Mesenchymal stem cell (in vitro differentiated cells and primary cell): ENCODE measurements around the gene LYRM9.

Experiments
- DNase-seq: peaks from one replicate; pipeline ENCODE4 v3.0.0-alpha.2; 2013
- H2AFZ ChIP-seq: one replicate; pipeline ENCODE4 v1.6.1; 2013; ENCODE audit warnings: low read depth, mild to moderate bottlenecking, control low read depth, inconsistent platforms, low read length, moderate library complexity
- H2AK5ac ChIP-seq: 2 replicates; pipeline ENCODE4 v1.6.1; 2013; ENCODE audit warnings: low read length, moderate library complexity, mild to moderate bottlenecking, inconsistent platforms; ENCODE audit not compliant: severe bottlenecking
- H2BK120ac ChIP-seq: one replicate; pipeline ENCODE4 v1.6.1; 2013; ENCODE audit warnings: low read depth, mild to moderate bottlenecking, inconsistent platforms, low read length, moderate library complexity
- H2BK12ac ChIP-seq, 2 experiments: one replicate each; pipeline ENCODE4 v1.6.1; 2013; ENCODE audit warnings: inconsistent platforms in 2 of 2, low read length in 2 of 2, mild to moderate bottlenecking in 2 of 2, moderate library complexity in 2 of 2, control low read depth in 1 of 2
- H2BK15ac ChIP-seq: one replicate; pipeline ENCODE4 v1.6.1; 2013; ENCODE audit warnings: mild to moderate bottlenecking, low read depth, inconsistent platforms; ENCODE audit not compliant: poor library complexity, severe bottlenecking
- H2BK5ac ChIP-seq: 2 replicates; pipeline ENCODE4 v1.6.1; 2013; ENCODE audit warnings: low read depth, mild to moderate bottlenecking, low read length, control low read depth, inconsistent platforms; ENCODE audit not compliant: poor library complexity, severe bottlenecking
- H3K14ac ChIP-seq, 2 experiments: one replicate each; pipeline ENCODE4 v1.6.1; 2013; ENCODE audit warnings: inconsistent platforms in 2 of 2, low read length in 2 of 2, control low read depth in 1 of 2, mild to moderate bottlenecking in 1 of 2, moderate library complexity in 1 of 2
- H3K18ac ChIP-seq, 2 experiments: one replicate each; pipeline ENCODE4 v1.6.1; 2013; ENCODE audit warnings: inconsistent platforms in 2 of 2, low read length in 2 of 2, control low read depth in 1 of 2, low read depth in 1 of 2, mild to moderate bottlenecking in 1 of 2
- H3K23ac ChIP-seq, 2 experiments: one replicate each; pipeline ENCODE4 v1.6.1; 2013; ENCODE audit warnings: inconsistent platforms in 2 of 2, low read length in 2 of 2, mild to moderate bottlenecking in 2 of 2, moderate library complexity in 2 of 2, control low read depth in 1 of 2
- H3K27ac ChIP-seq: 2 replicates; pipeline ENCODE4 v1.5.1; 2013; ENCODE audit warnings: mild to moderate bottlenecking, moderate library complexity, low read length, control low read depth, inconsistent platforms; ENCODE audit not compliant: poor library complexity, severe bottlenecking
- H3K27me3 ChIP-seq, 2 experiments: 2 replicates each; pipeline versions ENCODE4 v1.6.1 to v1.7.0; 2013; ENCODE audit warnings: low read length in 2 of 2, mild to moderate bottlenecking in 2 of 2, moderate library complexity in 2 of 2, control low read depth in 1 of 2, inconsistent platforms in 1 of 2; ENCODE audit not compliant: control insufficient read depth in 1 of 2, insufficient read depth in 1 of 2
- H3K36me3 ChIP-seq, 2 experiments: 2 replicates each; pipeline versions ENCODE4 v1.6.1 to v1.7.0; 2013; ENCODE audit warnings: low read length in 2 of 2, control low read depth in 1 of 2, inconsistent platforms in 1 of 2, low read depth in 1 of 2, mild to moderate bottlenecking in 1 of 2; ENCODE audit not compliant: insufficient read depth in 2 of 2, control insufficient read depth in 1 of 2
- H3K4ac ChIP-seq, 2 experiments: one replicate each; pipeline ENCODE4 v1.6.1; 2013; ENCODE audit warnings: inconsistent platforms in 2 of 2, low read length in 2 of 2, mild to moderate bottlenecking in 2 of 2, moderate library complexity in 2 of 2, control low read depth in 1 of 2, low read depth in 1 of 2
- H3K4me1 ChIP-seq: 2 replicates; pipeline ENCODE4 v1.6.1; 2013; ENCODE audit warnings: low read depth, low read length, control low read depth; ENCODE audit not compliant: control insufficient read depth, insufficient read depth
- H3K4me2 ChIP-seq: 2 replicates; pipeline ENCODE4 v1.6.1; 2013; ENCODE audit warnings: low read length, mild to moderate bottlenecking, inconsistent platforms; ENCODE audit not compliant: poor library complexity, severe bottlenecking
- H3K4me3 ChIP-seq, 2 experiments: 2 replicates each; pipeline versions ENCODE4 v1.5.1 to v1.7.0; 2013; ENCODE audit warnings: low read length in 2 of 2, mild to moderate bottlenecking in 2 of 2, control low read depth in 1 of 2, low read depth in 1 of 2; ENCODE audit not compliant: insufficient read depth in 1 of 2
- H3K79me1 ChIP-seq: replicated peaks from 2 replicates; pipeline ENCODE4 v1.6.1; 2013; ENCODE audit warnings: mild to moderate bottlenecking, control low read depth, low read length, inconsistent platforms; ENCODE audit not compliant: poor library complexity, severe bottlenecking
- H3K9ac ChIP-seq: 2 replicates; pipeline ENCODE4 v1.7.0; 2013; ENCODE audit warnings: mild to moderate bottlenecking, low read length, moderate library complexity
- H3K9me3 ChIP-seq: 2 replicates; pipeline ENCODE4 v1.7.0; 2013; ENCODE audit warnings: mild to moderate bottlenecking, low read length; ENCODE audit not compliant: control insufficient read depth
- H4K8ac ChIP-seq: one replicate; pipeline ENCODE4 v1.6.1; 2013; ENCODE audit warnings: inconsistent platforms, mild to moderate bottlenecking, low read length, moderate library complexity
- H4K91ac ChIP-seq: one replicate; pipeline ENCODE4 v1.6.1; 2013; ENCODE audit warnings: mild to moderate bottlenecking, low read length, inconsistent platforms
- WGBS: methylation state at CpG from one replicate; pipeline ENCODE4 v1.1.7; 2013; ENCODE audit warnings: mixed read lengths; 5-methylcytosine and 5-hydroxymethylcytosine counted together

Gene LYRM9

DNA sequence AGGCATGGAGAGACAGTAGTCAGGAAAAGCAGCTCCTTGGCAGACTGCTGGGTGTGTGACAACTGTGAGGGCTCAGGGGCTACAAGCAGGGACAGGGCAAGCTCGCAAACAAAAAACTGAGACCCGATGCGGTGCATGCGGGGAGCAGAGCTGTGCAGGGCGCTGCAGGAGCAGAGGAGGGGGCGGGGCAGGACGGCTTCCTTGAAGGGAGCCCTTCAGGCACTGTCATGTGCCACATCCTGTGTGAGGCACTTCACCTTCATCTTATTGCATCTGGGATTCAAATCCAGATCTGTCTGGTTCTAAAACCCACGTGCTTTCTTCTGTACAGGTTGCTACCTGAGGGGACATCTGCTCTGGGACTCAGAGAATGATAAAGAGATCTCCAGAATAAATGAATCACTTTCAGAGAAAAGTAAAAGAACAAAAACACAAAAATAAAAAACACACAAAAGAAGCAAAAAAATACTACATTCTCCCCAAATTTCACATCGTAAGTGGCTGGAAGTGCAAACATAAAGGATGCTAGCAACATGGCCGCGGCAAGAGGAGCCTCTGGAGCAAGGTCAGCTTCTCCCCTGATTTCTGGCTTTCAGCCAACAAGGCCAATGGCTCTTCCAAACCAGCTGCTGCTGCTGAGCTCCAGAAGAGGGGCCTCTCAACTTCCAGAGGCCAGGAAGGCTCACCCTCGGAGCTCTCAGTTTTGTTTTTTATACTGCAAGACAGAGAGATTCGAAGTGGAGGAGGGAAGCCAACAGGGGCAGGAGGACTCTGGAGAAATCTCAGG is 14.2 kb downstream of the LYRM9 start:
- Histone ChIP-seq H4K8ac (no peak overlapping the region), H2BK12ac (no peak overlapping the region), H3K18ac (no peak overlapping the region), H3K4me2 (no peak overlapping the region), H2BK15ac (no peak overlapping the region), H2AK5ac (no peak overlapping the region), H3K79me1 (no peaks in the 10 kb centered on the region), H3K27ac (no peak overlapping the region), H4K91ac (no peak overlapping the region), H3K4me1 (peaks cover 6% of the 10 kb centered on the region), H3K14ac (no peak overlapping the region), H2BK120ac (no peak overlapping the region), H3K23ac (no peak overlapping the region), H2BK5ac (no peak overlapping the region), H3K9me3 (no peaks in the 10 kb centered on the region), H2AFZ (no peak overlapping the region), H3K4me3 (no peak overlapping the region), H3K4ac (no peak overlapping the region), H3K36me3 (peaks cover 7 to 11% of the 10 kb centered on the region in 2 experiments), H3K9ac (no peak overlapping the region), H3K27me3 (no peaks in the 10 kb centered on the region)
- WGBS = 76% methylated on average over 12 of the region's 13 CpGs
- DNase-seq = no peak

GRCh38 chr17:27873746-27874145 is 19.4 kb downstream of the LYRM9 start:
- Histone ChIP-seq H3K27ac (no peak overlapping the region), H4K8ac (no peak overlapping the region), H2BK120ac (no peak overlapping the region), H3K18ac (no peak overlapping the region), H3K4me3 (no peak overlapping the region), H2BK12ac (no peak overlapping the region), H3K79me1 (no peaks in the 10 kb centered on the region), H2AFZ (no peak overlapping the region), H3K36me3 (peaks cover 6 to 7% of the 10 kb centered on the region in 2 experiments), H3K9ac (no peak overlapping the region), H3K4me2 (no peak overlapping the region), H3K4me1 (no peaks in the 10 kb centered on the region), H4K91ac (no peak overlapping the region), H3K14ac (no peak overlapping the region), H2BK5ac (no peak overlapping the region), H3K4ac (no peak overlapping the region), H2BK15ac (no peak overlapping the region), H3K23ac (no peak overlapping the region), H3K27me3 (peaks cover 0 to 4% of the 10 kb centered on the region in 2 experiments), H3K9me3 (no peaks in the 10 kb centered on the region), H2AK5ac (no peak overlapping the region)
- no peak for DNase-seq
- 91% methylated on average over 2 of the region's 2 CpGs for WGBS

- Histone ChIP-seq H3K9me3 (no peaks in the 10 kb centered on the region), H2BK120ac (no peak overlapping the region), H3K79me1 (no peaks in the 10 kb centered on the region), H3K18ac (no peak overlapping the region), H3K9ac (no peak overlapping the region), H4K8ac (no peak overlapping the region), H3K4me3 (no peak overlapping the region), H2AFZ (no peak overlapping the region), H3K4ac (no peak overlapping the region), H3K36me3 (peaks cover 3 to 5% of the 10 kb centered on the region in 2 experiments), H4K91ac (no peak overlapping the region), H3K14ac (no peak overlapping the region), H3K23ac (no peak overlapping the region), H2AK5ac (no peak overlapping the region), H2BK15ac (no peak overlapping the region), H2BK5ac (no peak overlapping the region), H3K27me3 (peaks cover 0 to 4% of the 10 kb centered on the region in 2 experiments), H3K4me1 (no peaks in the 10 kb centered on the region), H3K27ac (no peak overlapping the region), H2BK12ac (no peak overlapping the region), H3K4me2 (no peak overlapping the region)
- DNase-seq = no peak
- 88% methylated on average over 2 of the region's 2 CpGs for WGBS
Measured at GRCh38 chr17:27873211-27873610, 20.0 kb downstream of the LYRM9 start.

GRCh38 chr17:27872776-27873175 is 20.4 kb downstream of the LYRM9 start:
- DNase-seq = no peak
- H3K27ac ChIP-seq = no peak overlapping the region
- no peak overlapping the region for H2BK120ac ChIP-seq
- no peak overlapping the region for H3K4me2 ChIP-seq
- no peak overlapping the region for H4K91ac ChIP-seq
- H3K27me3 ChIP-seq = peaks cover 4% of the 10 kb centered on the region in 2 experiments
- H3K9me3 ChIP-seq = no peaks in the 10 kb centered on the region
- H3K9ac ChIP-seq = no peak overlapping the region
- H3K36me3 ChIP-seq = peaks cover 1 to 3% of the 10 kb centered on the region in 2 experiments
- WGBS = 93% methylated on average over 3 of the region's 3 CpGs
- H3K4ac ChIP-seq = no peak overlapping the region
- no peak overlapping the region for H2AK5ac ChIP-seq
- no peak overlapping the region for H3K23ac ChIP-seq
- no peak overlapping the region for H3K14ac ChIP-seq
- H3K4me1 ChIP-seq = no peaks in the 10 kb centered on the region
- H2BK5ac ChIP-seq = no peak overlapping the region
- no peak overlapping the region for H2BK12ac ChIP-seq
- no peak overlapping the region for H4K8ac ChIP-seq
- H3K4me3 ChIP-seq = no peak overlapping the region
- no peaks in the 10 kb centered on the region for H3K79me1 ChIP-seq
- no peak overlapping the region for H3K18ac ChIP-seq
- no peak overlapping the region for H2BK15ac ChIP-seq
- no peak overlapping the region for H2AFZ ChIP-seq
